Measurements from ENCODE around the gene TLCD4.

TLCD4 gene

DNA sequence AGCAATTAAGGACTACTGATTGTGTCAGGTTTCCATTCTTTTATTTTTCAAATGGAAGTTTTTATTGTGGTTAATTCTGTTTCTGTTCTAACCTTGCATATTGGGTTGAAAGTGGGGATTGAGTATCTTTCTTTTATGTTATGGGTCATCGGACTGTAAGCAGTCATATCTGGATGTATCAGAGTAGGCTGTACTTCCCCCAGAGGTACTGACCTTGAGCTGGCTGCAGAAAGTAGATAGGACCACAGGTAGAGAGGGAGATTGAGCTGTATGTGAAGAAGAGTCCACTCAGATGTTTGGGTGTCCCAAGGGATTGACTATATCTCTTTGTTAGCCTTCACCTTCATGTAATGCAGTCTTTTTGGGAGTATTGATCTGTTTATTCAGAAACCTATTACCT lies 23.9 kb upstream of the TLCD4 start:
- in situ Hi-C loops (cut with HindIII; ENCODE audit: low sequenced_read_pairs): no loop called here

DNA sequence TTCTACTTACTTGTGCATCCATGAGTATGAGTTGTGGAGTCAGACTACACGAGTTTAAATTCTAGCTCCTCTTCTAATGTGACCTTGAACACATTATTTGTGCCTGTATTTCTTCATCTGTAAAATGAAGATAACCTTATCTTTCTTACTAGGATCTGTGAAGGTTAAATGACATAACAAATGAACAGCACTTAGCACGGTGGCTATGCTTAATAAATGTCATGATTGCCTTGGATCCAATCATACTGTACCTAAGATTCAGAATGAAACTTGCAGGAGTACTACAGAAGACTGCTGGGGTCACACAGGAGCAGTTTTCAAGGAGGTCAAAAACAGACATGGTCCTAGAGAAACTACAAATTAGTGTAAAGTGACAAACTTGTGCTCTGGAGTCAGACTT lies 22.2 kb upstream of the TLCD4 start:
- in situ Hi-C loops (cut with HindIII; ENCODE audit: low sequenced_read_pairs): no loop called here

GRCh38 chr1:95095833-95096217 lies 21.3 kb upstream of the TLCD4 start:
- in situ Hi-C loops (cut with HindIII; ENCODE audit: low sequenced_read_pairs): no loop called here

GRCh38 chr1:95096218-95096841 lies 20.8 kb upstream of the TLCD4 start:
- in situ Hi-C loops (cut with HindIII; ENCODE audit: low sequenced_read_pairs): no loop called here

DNA sequence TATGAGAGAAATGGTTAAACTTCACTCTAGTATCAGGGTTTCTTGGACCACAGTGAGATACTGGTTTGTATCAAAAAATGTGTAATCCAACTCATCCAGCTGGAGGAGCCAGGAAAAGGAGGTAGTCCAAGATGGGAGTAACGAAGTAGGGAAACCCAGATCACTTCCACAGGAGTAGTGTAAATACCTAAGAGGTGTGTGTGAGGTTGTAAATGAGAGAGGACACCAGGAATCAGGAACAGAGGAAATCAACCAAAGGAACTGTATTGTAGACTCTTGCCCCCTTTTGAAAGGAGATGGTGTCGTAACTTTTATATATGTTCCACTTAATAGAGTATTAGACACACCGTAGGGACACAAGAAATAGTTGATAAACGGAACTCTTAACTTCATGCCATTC lies 19.7 kb upstream of the TLCD4 start:
- in situ Hi-C loops (cut with HindIII; ENCODE audit: low sequenced_read_pairs): no loop called here

GRCh38 chr1:95098196-95098595 lies 19.0 kb upstream of the TLCD4 start:
- in situ Hi-C loops (cut with HindIII; ENCODE audit: low sequenced_read_pairs): no loop called here

GRCh38 chr1:95108792-95109191 lies 8.4 kb upstream of the TLCD4 start:
- in situ Hi-C loops (cut with HindIII; ENCODE audit: low sequenced_read_pairs): no loop called here

DNA sequence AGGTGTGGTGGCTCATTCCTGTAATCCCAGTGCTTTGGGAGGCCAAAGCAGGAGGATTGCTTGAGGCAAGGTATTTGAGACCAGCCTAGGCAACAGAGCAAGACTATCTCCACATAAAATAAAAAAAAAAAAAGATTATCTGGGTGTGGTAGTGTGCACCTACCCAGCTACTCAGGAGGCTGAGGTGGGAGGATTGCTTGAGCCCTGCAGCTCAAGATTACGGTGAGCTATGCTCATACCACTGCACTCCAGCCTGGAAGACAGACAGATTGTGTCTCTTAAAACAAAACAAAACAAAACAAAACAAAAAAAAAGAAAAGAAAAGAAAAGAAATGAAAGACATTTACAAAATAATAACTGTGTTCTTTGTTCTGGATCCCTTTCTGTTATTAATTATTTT lies 6.1 kb upstream of the TLCD4 start:
- in situ Hi-C loops (cut with HindIII; ENCODE audit: low sequenced_read_pairs): no loop called here

GRCh38 chr1:95113684-95114083 lies 3.5 kb upstream of the TLCD4 start:
- in situ Hi-C loops (cut with HindIII; ENCODE audit: low sequenced_read_pairs): no loop called here

DNA sequence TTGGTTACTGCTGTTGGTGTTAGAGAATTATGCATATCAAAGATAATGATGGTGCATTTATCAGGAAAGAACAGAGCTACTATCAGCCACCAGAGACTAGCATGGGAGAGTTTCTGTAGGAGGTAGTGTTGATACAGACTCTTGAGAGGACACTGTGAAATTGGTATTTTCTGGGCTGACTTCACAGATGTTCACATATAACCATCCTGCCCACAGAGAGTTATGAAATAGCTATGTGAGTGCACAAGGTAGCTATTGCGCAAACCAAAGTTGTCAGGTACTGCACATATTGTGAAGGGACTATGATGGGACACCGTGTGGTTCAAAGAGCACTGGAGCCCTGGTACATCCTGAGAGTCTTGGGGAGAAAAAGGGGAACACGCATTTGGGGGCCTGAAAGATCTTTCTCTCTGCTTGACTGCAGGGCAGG lies 1.4 kb upstream of the TLCD4 start:
- in situ Hi-C loops (cut with HindIII; ENCODE audit: low sequenced_read_pairs): no loop called here

DNA sequence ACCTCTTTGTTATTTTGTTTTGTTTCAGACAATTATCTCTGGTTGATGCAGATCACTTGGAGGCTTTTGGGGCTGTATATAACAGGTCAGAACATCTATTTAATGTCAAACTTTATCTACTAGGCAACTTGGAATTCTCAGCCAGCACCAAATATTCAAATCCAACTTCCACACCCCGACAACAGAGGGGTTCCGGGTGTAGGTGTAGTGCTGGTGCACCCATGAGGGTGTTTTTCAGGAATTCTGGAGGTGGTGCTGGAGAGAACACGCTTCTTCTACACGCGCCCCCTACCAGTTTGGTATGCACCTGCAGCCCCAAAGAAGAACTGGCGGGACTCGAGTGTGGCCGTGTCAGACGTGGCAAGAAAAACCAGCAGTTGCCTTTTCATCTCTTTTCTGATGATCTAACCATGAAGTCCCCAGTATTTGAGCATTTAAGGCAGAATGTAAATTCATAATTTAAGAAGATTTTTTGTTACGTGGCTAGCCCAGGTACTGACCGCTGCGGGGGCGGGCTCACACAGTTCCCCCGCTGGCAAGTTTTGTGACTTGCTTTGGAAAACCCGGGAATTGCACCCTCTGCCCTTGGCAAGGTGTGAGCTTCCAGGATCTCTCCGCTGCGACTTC lies 462 bp upstream of the TLCD4 start:
- in situ Hi-C loops (cut with HindIII; ENCODE audit: low sequenced_read_pairs): no loop called here

DNA sequence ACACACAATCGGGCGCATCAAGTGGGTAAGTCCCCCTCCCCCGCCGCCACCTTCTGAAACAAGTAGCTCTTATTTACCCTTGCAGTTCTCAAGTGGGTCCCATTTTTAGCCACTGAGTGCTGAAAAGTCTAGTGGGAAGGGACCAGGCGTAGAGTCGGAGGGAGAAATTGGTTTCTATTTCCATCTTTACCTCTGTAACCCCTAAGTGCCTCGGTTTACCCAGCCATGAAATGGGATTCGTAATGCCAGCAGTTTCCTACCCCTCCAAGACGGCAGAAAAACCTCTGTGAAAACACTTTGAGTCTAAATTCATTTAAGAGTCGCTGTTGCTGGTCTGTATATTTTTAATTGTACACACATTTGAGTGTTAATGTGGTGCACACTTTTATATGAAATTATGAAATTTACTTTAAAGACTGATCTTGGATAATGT lies 928 bp downstream of the TLCD4 start:
- in situ Hi-C loops (cut with HindIII; ENCODE audit: low sequenced_read_pairs): no loop called here

GRCh38 chr1:95118710-95119109 lies 1.6 kb downstream of the TLCD4 start:
- in situ Hi-C loops (cut with HindIII; ENCODE audit: low sequenced_read_pairs): no loop called here

DNA sequence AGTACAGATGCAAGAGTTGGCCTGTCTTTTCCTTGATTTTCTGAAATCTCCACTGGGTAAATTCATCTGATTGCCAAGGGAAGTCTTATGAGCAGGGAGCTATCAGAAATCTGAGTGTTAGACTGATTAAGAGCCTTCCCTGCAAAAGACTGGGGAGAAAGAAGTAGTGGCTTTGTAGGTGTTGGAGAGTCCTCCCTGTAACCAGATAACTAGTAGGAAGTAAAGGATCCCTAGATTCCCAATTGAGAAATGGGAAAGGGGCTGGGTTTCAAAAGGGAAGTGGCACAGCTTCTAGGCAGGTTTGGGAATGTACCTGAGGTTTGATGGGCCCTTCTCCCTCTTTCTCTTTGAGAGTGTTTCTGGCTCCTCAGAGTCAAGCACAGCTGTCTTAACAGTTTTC lies 2.1 kb downstream of the TLCD4 start:
- in situ Hi-C loops (cut with HindIII; ENCODE audit: low sequenced_read_pairs): no loop called here

GRCh38 chr1:95122151-95122697 lies 5.1 kb downstream of the TLCD4 start:
- in situ Hi-C loops (cut with HindIII; ENCODE audit: low sequenced_read_pairs): no loop called here

DNA sequence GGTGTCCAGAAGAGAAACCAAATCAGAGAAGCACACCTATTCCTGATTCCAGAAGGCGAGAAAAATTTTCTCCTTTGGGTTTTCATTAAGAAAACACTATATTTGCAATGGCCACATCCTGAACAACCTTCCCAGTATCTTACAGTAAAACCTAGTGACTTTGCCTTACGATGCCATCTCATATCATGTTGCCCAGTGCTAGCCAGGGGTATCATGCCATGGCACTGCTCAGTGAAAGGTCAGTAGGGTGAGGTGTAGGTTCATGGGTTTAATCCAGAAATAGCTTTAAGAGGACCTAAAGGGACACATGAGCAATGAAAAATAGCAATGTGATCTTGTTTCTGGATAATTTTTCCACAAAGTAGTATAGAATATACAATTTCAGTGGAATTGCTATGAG lies 7.2 kb downstream of the TLCD4 start:
- in situ Hi-C loops (cut with HindIII; ENCODE audit: low sequenced_read_pairs): no loop called here

DNA sequence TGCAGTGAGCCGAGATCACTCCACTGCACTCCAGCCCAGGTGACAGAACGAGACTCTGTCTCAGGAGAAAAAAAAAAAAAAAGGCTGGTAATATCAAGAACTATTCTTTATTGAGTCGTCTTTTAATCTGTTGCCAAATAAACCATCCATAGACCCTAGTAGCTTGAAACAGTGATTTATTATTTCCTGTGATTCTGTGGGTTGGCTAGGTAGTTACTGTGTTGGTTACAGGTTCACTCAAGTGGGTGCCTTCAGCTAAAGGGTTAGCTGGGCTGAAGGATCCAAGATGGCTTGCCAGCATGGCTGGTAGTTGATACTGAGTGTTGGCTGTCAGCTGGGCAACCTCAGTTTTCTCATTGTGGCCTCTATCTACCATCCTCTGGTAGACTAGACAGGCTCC lies 9.2 kb downstream of the TLCD4 start:
- in situ Hi-C loops (cut with HindIII; ENCODE audit: low sequenced_read_pairs): loop anchor here (5.0 kb wide), 2 partner anchors 44 to 81 kb away; no protein-coding TSS in a partner anchor

- in situ Hi-C loops (cut with HindIII; ENCODE audit: low sequenced_read_pairs): loop anchor here (5.0 kb wide), 2 partner anchors 45 to 80 kb away; no protein-coding TSS in a partner anchor
Observed at GRCh38 chr1:95126846-95127245, 9.7 kb downstream of the TLCD4 start.

DNA sequence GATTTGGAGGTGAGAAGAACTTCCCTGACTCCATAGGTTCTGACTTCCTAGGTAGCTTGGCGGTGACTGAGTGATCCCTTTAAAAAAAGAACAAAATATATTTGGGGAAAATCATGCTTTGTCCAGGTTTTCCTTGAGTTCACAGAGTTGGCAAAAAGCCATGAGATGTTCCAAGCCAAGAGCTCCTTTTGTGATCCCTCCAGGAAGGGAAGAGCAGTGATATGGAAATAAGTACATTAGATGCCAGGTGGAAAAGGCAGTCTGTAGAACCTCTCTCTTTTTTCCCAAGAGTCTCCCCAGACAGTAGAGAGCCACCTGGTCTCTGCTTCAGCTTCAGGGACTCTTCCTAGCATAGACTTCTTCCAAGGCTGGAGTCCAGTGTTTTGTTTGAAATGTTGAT lies 10.2 kb downstream of the TLCD4 start:
- in situ Hi-C loops (cut with HindIII; ENCODE audit: low sequenced_read_pairs): loop anchor here (5.0 kb wide), 2 partner anchors 45 to 80 kb away; no protein-coding TSS in a partner anchor

DNA sequence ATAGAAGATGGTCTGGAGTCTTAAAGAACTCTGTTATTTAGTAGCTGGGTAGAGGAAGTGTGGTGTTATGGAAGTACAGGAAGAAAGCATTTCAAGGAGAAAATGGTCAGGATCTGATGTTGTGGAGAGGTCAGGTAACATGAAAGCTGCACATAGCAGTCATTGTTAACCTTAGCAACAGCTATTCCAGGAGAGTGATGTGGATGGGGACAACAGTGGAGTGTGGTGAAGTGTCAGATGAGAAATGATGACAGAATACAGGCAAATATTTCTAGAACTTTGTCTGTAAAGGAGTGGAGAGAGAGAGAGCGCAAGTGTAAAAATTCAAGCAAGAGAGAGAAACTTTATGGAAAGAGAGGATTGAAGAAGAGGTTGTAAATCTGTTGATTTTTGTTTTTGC lies 15.6 kb downstream of the TLCD4 start:
- in situ Hi-C loops (cut with HindIII; ENCODE audit: low sequenced_read_pairs): no loop called here

DNA sequence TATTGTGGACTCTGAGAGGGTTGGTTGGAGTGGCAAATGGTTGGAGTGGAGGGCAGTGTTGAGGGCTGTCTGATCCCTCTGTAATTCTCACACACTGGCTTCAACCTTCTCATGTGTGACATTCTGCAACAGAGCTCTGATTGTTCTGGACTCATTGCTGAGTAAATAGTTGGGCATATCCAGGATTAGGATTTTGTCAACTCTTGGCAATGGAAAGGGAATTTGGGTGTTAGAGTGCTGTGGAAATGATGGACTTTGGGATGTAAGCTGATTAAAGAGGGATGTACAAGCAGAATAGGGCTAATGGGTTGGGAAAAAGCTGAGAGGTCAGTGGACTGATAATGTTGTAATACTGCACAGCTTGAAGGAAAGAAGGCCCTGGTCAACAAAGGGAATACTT lies 16.5 kb downstream of the TLCD4 start:
- in situ Hi-C loops (cut with HindIII; ENCODE audit: low sequenced_read_pairs): no loop called here

DNA sequence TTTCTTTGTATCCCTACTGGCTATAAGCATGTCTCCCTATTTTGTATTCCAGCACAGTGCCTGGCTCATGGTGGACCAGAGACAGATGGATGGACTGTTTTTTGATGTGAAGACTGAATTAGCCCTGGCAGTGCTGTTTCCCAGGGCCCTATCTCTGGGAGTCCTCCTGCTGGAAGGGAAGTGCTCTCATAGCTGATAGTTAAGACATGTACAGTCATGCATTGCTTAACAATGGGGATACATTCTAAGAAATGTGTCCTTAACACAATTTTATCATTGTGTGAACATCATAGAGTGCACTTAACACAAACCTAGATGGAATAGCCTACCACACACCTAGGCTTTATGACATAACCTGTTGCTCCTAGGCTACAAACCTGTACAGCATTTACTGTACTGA lies 21.1 kb downstream of the TLCD4 start:
- in situ Hi-C loops (cut with HindIII; ENCODE audit: low sequenced_read_pairs): no loop called here

Measured in endothelial cell of hepatic sinusoid (primary cell).